ENCODE measurements around the gene MX1. TPM values are rescaled to one million over a fixed set of nuclear protein-coding genes. Genes with fewer than 3 reads are reported as not detected.

MX1 gene
- total RNA-seq, 2 donors from 2014 or later: 7.0 to 14.8 TPM

DNA sequence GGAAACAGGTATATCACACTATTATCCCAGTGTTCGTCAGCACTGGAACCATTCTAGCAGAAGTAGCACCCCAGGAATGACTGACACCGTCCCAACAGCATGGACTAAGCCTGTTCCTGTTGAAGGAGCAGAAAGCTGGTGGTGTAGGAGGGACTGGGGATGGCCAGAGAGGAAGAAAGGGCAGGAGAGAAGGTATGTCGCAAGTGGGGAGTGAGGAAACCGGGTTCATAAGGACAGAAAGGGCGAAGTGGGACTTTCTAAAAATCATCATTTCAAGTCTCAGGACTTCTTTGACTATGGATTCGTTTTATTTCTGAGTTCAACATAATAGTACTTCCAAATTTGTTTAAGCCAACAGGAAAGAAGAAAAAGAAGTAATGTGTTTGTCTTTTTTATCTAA is 19.7 kb upstream of the MX1 start:
- WGBS, 2 donors: 80 to 81% methylated on average over 6 of the region's 6 CpGs
- H3K36me3 ChIP-seq (replicated peaks in 1 of 2; ENCODE audit: insufficient read depth in 1 of 2, low read depth in 2 of 2): no peaks in the 10 kb centered on the region
- no peak overlapping the region for H3K4me3 ChIP-seq
- H3K4me1 ChIP-seq: peaks cover under 1% of the 10 kb centered on the region
- no peak overlapping the region for H3K27ac ChIP-seq
- H3K9me3 ChIP-seq: no peaks in the 10 kb centered on the region
- intact Hi-C loops (cut with DNase I): no loop called here
- no peaks in the 10 kb centered on the region for H3K27me3 ChIP-seq
- ATAC-seq (no peak), DNase-seq (no peak)
- TF ChIP-seq POLR2A (IDR thresholded peaks at IDR 0.05): no peak
- TF ChIP-seq, protein P1, sequence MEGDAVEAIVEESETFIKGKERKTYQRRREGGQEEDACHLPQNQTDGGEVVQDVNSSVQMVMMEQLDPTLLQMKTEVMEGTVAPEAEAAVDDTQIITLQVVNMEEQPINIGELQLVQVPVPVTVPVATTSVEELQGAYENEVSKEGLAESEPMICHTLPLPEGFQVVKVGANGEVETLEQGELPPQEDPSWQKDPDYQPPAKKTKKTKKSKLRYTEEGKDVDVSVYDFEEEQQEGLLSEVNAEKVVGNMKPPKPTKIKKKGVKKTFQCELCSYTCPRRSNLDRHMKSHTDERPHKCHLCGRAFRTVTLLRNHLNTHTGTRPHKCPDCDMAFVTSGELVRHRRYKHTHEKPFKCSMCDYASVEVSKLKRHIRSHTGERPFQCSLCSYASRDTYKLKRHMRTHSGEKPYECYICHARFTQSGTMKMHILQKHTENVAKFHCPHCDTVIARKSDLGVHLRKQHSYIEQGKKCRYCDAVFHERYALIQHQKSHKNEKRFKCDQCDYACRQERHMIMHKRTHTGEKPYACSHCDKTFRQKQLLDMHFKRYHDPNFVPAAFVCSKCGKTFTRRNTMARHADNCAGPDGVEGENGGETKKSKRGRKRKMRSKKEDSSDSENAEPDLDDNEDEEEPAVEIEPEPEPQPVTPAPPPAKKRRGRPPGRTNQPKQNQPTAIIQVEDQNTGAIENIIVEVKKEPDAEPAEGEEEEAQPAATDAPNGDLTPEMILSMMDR (IDR thresholded peaks at IDR 0.05): no peak

DNA sequence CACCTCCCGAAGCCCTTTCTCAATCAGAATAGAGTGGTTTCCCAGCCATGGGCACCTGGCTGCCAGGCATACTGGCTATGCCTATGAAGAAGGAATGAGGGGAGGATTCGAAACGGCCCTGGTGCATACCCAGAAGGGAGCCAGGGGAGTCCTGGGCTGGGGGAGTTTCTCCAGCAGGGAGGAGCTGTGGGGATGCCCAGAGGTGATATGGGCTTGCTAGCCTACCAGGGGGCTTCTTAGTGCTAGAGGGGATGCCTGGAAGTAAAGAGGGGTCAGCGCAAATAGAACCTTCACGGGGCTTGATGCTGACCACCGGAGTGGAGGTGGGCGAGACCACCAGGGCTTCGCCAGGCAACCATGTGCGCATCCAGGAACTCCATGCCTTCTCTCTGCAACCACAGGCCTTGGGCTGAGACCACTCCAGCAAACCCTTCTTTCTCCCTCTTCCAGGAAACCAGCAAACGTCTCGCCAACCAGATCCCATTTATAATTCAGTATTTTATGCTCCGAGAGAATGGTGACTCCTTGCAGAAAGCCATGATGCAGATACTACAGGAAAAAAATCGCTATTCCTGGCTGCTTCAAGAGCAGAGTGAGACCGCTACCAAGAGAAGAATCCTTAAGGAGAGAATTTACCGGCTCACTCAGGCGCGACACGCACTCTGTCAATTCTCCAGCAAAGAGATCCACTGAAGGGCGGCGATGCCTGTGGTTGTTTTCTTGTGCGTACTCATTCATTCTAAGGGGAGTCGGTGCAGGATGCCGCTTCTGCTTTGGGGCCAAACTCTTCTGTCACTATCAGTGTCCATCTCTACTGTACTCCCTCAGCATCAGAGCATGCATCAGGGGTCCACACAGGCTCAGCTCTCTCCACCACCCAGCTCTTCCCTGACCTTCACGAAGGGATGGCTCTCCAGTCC is 18.2 kb upstream of the MX1 start:
- Histone ChIP-seq H3K27ac (no peak overlapping the region), H3K4me3 (no peak overlapping the region), H3K36me3 (replicated peaks in 1 of 2; ENCODE audit: insufficient read depth in 1 of 2, low read depth in 2 of 2) (no peaks in the 10 kb centered on the region), H3K4me1 (peaks cover 5% of the 10 kb centered on the region), H3K9me3 (no peaks in the 10 kb centered on the region), H3K27me3 (no peaks in the 10 kb centered on the region)
- ATAC-seq (no peak), DNase-seq (no peak)
- TF ChIP-seq POLR2A (IDR thresholded peaks at IDR 0.05): no peak
- TF ChIP-seq, protein P1 (IDR thresholded peaks at IDR 0.05): no peak
- intact Hi-C loops (cut with DNase I): no loop called here
- 86 to 90% methylated on average over 24 of the region's 24 CpGs for WGBS, 2 donors

DNA sequence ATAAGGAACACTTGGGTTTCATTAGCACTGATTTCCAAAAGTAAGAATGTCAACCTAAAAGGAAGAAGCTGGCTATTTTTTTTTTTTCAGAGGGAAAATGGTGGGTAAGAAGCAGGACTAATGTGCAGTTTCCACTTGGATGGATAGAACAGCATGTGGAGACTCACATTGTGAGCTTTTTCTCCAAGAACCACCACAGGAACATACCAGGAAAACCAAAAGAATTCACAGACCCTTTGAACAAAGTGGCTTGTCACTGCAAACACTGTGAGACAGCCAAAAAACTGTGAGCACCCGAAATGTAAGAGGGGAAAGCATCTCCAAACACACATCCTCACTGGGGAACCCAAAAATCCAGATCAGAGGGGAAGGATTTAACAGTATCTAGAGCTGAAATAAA is 15.7 kb upstream of the MX1 start:
- no peak overlapping the region for H3K4me3 ChIP-seq
- TF ChIP-seq, protein P1 (IDR thresholded peaks at IDR 0.05): no peak
- no peak for TF ChIP-seq POLR2A (IDR thresholded peaks at IDR 0.05)
- WGBS, 2 donors: 78 to 80% methylated on average over 1 of the region's 1 CpG
- peaks cover 5% of the 10 kb centered on the region for H3K4me1 ChIP-seq
- H3K9me3 ChIP-seq: no peaks in the 10 kb centered on the region
- H3K36me3 ChIP-seq (replicated peaks in 1 of 2; ENCODE audit: insufficient read depth in 1 of 2, low read depth in 2 of 2): no peaks in the 10 kb centered on the region
- intact Hi-C loops (cut with DNase I): no loop called here
- no peak for DNase-seq
- no peak for ATAC-seq
- H3K27me3 ChIP-seq: no peaks in the 10 kb centered on the region
- no peak overlapping the region for H3K27ac ChIP-seq

DNA sequence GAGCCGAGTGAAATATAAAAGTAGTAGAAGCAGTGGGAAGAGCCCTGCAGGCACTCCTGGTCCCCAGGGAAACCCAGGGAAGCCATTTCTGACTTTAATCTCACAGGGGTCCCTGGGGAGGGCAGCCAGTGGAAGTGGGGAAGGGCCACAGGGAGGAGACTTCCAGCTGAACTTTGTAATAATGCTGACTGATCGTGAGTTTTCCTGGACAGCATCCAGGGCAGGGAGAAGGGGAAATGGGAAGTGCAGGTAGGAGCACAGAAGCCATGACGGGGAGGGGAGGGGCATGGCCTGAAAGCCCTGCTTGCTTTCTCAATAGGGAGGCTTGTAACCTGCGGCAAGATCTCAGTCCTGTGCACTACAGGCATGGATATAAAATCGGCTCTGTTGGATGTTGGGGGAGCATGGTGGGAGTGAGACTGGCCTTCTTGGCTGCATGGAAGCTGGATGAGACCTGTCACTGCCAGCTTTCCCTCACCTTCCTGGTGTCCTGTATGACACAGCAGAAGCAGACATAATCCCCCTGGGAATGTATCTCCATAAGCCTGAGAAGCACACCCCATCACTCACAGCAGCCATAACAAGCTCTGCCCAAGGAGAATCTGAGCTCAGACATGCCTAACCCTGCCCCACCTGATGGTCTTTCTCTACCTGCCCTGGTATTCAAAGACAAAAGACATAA is 15.1 kb upstream of the MX1 start:
- intact Hi-C loops (cut with DNase I): no loop called here
- no peak for DNase-seq

More for the DNA sequence above, 15.1 kb upstream of the MX1 start:
- WGBS, 2 donors: 70 to 80% methylated on average over 5 of the region's 5 CpGs
- no peak overlapping the region for H3K27ac ChIP-seq
- H3K4me3 ChIP-seq: no peak overlapping the region
- no peaks in the 10 kb centered on the region for H3K9me3 ChIP-seq
- peaks cover 5% of the 10 kb centered on the region for H3K4me1 ChIP-seq
- no peaks in the 10 kb centered on the region for H3K36me3 ChIP-seq (replicated peaks in 1 of 2; ENCODE audit: insufficient read depth in 1 of 2, low read depth in 2 of 2)
- H3K27me3 ChIP-seq: no peaks in the 10 kb centered on the region
- TF ChIP-seq POLR2A (IDR thresholded peaks at IDR 0.05): no peak
- TF ChIP-seq, protein P1 (IDR thresholded peaks at IDR 0.05): no peak
- no peak for ATAC-seq

All from body of pancreas (tissue), 4 donors.